ENCODE measurements around the gene HSP90AB1.

The HSP90AB1 gene

DNA sequence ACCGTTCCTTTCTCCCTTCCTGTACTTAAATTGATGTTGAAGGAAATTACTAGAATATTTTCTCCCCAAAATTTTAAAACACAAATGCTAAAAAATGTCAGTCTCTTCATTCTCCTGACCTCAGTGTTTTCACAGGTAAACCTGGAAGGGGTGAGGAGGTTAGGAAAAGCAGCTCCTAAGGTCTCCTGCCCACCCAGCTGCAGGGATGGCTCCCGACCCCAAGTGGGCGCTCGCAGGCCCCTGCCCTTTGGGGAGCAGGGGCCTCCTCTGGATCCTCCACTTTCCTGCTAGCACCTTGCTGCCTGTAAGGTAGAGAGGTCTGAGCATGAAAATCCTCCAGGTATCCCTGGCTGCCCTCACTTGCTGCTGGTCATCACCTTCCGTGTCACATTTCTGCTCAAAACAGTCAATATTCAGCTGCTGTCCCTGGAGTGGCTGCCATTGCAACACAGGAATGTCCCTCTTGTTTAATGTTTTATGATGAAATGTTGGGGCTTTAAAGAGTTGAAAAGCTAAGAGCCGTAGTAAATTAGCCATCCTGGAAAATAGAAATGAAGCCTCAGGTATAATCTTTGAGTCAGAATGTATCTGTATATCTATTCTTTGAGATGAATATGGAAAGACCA is 10.9 kb upstream of the HSP90AB1 start:
- H3K27ac Mint-ChIP-seq: peak overlapping the region; percentile 18
- H3K4me3 Mint-ChIP-seq: no peak overlapping the region
- H3K36me3 Mint-ChIP-seq (ENCODE audit: low read depth): no peaks in the 10 kb centered on the region
- H3K9me3 Mint-ChIP-seq: no peaks in the 10 kb centered on the region
- intact Hi-C loops (cut with micrococcal nuclease): loop anchor here (2.0 kb wide), 1 partner anchor 15 kb away; no protein-coding TSS in a partner anchor
- H3K4me1 Mint-ChIP-seq (ENCODE audit: low read depth): peaks cover 65% of the 10 kb centered on the region
- H3K27me3 Mint-ChIP-seq: no peaks in the 10 kb centered on the region

DNA sequence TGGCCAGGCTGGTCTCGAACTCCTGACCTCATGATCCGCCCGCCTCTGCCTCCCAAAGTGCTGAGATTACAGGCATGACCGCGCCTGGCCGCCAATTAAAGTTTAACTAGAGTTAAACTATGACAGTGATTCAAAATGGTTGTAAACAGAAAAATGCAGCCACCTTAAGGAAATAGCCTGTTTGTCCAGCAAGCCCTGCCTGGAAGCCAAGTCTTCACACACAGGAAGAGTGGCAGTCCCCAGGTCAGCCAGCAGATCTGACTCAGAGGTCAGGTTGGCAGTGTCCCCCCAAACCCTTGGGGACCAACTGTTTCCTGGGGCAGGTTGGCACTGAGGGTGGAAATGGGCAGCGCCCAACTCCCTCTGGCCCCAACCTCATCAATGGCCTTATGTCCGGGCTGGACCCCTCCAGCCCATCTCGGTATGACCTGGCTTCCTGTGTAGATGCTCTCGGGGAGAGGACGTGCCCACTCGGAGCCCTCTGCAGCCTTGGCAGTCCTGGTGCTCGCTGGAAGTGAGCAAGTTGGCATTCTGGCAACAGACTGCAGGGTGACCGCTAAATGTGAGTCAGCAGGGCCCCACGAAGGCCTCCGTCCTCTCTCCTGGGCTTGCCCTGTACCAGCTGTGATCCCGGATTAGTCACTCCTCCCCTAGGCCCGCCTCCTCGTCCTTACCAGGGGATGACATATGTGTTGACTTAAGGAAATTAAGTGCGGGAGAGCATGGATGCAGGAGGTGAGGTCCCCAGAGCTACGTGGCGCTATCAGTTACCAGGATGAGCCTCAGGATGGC is 9.7 kb upstream of the HSP90AB1 start:
- H3K9me3 Mint-ChIP-seq: no peaks in the 10 kb centered on the region
- intact Hi-C loops (cut with micrococcal nuclease): loop anchor here (2.0 kb wide), 1 partner anchor 16 kb away; no protein-coding TSS in a partner anchor
- peak overlapping the region; percentile 98 for H3K27ac Mint-ChIP-seq
- peaks cover 6% of the 10 kb centered on the region for H3K27me3 Mint-ChIP-seq
- no peaks in the 10 kb centered on the region for H3K36me3 Mint-ChIP-seq (ENCODE audit: low read depth)
- peaks cover 53% of the 10 kb centered on the region for H3K4me1 Mint-ChIP-seq (ENCODE audit: low read depth)
- H3K4me3 Mint-ChIP-seq: peak overlapping the region; percentile 96

DNA sequence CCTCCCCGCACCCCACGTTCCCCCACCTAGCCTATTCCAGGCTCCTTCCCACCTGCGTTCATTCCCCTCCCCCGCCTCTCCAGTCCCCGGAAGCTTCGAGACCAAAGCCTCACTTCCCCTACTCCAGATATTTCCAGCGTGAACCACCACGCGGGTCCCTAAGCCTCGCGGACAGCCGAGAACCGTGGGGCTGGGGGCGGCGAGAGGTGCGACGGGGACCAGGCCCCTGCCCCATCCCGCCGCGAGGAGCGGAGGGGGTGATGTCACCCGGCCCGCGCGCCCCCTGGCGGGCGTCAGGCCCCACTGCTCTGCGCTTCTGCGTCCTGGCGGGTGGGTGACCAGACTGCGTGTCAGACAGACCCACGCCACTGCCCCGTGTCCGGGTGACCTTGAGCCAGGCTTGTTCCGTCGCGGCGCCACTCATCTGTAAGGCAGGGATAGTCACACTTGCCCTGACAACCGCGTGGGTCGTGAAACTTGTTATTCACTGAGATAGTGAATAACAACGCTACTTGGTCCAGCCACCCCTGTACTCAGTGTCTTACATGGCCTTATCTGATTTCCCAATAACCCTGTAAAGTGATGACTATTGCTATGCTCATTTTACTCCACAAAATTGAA is 9.0 kb upstream of the HSP90AB1 start:
- Mint-ChIP-seq H3K4me3 (peak overlapping the region; percentile 96), H3K4me1 (ENCODE audit: low read depth) (peaks cover 46% of the 10 kb centered on the region), H3K9me3 (no peaks in the 10 kb centered on the region), H3K27me3 (peaks cover 6% of the 10 kb centered on the region), H3K27ac (peak overlapping the region; percentile 98), H3K36me3 (ENCODE audit: low read depth) (no peaks in the 10 kb centered on the region)
- intact Hi-C loops (cut with micrococcal nuclease): loop anchor here (1.0 to 2.0 kb wide), 2 partner anchors 17 to 66 kb away; no protein-coding TSS in a partner anchor

DNA sequence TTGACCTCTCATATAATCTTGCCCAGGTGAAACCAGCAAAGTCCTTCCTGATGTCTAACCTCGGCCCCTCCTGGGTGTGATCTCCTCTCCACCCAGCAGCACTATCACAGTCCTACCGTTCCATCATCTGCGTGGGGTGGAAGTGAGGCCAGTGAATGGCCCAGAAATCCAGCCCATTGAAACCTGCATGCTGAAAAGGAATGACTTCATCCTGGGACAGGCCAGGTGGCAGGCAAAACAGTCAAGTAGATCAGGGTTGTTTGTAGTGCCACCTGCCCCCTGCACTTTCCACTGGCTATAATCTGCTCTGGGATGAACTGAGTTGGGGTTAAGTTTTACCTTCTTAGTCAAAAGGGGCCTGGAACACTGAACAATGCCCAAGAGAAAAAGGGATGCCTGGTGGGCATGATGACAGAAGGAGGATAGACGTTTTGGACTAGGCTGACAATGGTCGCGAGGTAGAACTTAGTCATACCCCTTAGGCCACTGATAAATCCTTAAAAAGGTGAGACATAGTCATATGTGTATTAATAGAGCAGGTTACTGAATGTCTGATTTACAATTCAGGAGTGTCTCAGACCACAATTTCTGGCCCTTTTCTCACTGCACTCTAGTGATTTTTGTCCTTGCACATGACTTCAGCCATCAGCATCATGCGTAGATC is 8.1 kb upstream of the HSP90AB1 start:
- H3K27ac Mint-ChIP-seq: peak overlapping the region; percentile 98
- intact Hi-C loops (cut with micrococcal nuclease): loop anchor here (1.0 kb wide), 1 partner anchor 67 kb away; no protein-coding TSS in a partner anchor
- H3K27me3 Mint-ChIP-seq: peaks cover 6% of the 10 kb centered on the region
- no peaks in the 10 kb centered on the region for H3K9me3 Mint-ChIP-seq
- H3K4me1 Mint-ChIP-seq (ENCODE audit: low read depth): peaks cover 38% of the 10 kb centered on the region
- no peaks in the 10 kb centered on the region for H3K36me3 Mint-ChIP-seq (ENCODE audit: low read depth)
- H3K4me3 Mint-ChIP-seq: peak overlapping the region; percentile 20

DNA sequence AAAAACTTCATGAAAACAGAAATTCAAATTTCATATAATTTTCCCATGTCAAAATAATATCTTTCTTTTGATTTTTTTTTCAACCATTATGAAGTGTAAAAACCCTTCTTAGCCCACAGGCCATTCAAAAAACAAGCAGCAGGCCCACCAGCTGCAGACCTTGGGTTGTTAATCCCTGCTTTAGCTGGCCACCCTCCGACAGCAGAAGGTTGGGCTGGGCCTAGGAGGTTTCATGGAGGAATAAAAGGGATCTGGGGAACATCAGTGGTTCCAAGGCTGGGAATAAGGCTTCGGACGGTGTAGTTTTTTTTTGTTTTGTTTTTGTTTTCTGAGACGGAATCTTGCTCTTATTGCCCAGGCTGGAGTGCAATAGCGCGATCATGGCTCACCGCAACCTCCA is 3.6 kb upstream of the HSP90AB1 start:
- intact Hi-C loops (cut with micrococcal nuclease): no loop called here
- Mint-ChIP-seq H3K27me3 (peaks cover 8% of the 10 kb centered on the region), H3K4me3 (no peak overlapping the region), H3K27ac (no peak overlapping the region), H3K36me3 (ENCODE audit: low read depth) (peaks cover 22% of the 10 kb centered on the region), H3K4me1 (ENCODE audit: low read depth) (peaks cover 27% of the 10 kb centered on the region), H3K9me3 (no peaks in the 10 kb centered on the region)

DNA sequence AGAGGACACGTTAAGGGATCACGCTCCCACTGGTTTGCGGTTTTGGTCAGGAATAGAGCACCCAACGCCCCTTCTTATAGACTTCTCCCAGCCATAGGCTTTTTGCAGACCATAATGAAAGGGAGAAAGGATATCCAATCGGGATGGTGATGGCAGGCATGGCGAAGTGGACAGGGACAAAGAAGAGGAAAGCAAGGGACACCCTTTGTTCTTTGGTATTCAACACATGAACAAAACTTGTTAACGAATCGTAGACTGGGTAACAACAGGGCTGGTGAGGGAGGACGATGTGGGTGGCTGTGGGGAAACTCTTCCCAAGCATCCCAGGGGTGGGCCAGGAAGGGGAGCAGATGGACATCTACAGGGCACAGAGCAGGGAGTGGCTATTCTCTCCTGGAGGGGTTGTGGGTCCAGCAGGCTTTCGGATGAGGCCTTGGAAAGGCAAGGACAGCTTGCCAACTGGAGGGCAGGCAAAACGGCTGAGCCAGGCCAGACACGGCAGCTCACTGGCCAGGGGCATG is 1.4 kb upstream of the HSP90AB1 start:
- H3K9me3 Mint-ChIP-seq: no peaks in the 10 kb centered on the region
- peak overlapping the region; percentile 97 for H3K4me3 Mint-ChIP-seq
- peaks cover 43% of the 10 kb centered on the region for H3K4me1 Mint-ChIP-seq (ENCODE audit: low read depth)
- peak overlapping the region; percentile 92 for H3K27ac Mint-ChIP-seq
- intact Hi-C loops (cut with micrococcal nuclease): no loop called here
- peaks cover 43% of the 10 kb centered on the region for H3K36me3 Mint-ChIP-seq (ENCODE audit: low read depth)
- H3K27me3 Mint-ChIP-seq: peaks cover 8% of the 10 kb centered on the region

DNA sequence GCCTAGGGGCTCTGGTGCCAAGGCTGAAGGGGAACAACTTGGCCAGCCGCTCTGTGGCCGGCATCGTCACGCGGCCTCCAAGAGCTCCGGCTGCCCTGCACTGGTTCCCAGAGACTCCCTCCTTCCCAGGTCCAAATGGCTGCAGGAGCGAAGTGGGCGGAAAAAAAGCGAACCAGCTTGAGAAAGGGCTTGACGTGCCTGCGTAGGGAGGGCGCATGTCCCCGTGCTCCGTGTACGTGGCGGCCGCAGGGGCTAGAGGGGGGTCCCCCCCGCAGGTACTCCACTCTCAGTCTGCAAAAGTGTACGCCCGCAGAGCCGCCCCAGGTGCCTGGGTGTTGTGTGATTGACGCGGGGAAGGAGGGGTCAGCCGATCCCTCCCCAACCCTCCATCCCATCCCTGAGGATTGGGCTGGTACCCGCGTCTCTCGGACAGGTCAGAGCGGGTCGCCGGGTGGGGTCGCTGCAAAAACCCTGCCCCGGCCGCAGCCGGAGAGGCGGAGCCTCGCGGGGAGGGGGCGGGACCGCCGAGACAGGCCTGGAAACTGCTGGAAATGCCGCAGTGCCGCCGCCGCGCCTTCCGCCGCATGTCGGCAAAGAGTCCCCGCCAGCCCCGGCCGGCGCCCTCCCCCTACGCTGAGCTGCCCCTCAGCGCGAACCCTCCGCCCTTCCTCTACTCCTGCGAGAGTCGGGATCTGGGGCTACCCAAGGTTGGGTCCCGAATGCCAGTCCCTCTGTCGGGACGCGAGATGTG is 814 bp upstream of the HSP90AB1 start:
- H3K4me1 Mint-ChIP-seq (ENCODE audit: low read depth): peaks cover 44% of the 10 kb centered on the region
- no peaks in the 10 kb centered on the region for H3K9me3 Mint-ChIP-seq
- H3K36me3 Mint-ChIP-seq (ENCODE audit: low read depth): peaks cover 50% of the 10 kb centered on the region
- peaks cover 8% of the 10 kb centered on the region for H3K27me3 Mint-ChIP-seq
- H3K4me3 Mint-ChIP-seq: peak overlapping the region; percentile 97
- intact Hi-C loops (cut with micrococcal nuclease): no loop called here
- H3K27ac Mint-ChIP-seq: peak overlapping the region; percentile 92

DNA sequence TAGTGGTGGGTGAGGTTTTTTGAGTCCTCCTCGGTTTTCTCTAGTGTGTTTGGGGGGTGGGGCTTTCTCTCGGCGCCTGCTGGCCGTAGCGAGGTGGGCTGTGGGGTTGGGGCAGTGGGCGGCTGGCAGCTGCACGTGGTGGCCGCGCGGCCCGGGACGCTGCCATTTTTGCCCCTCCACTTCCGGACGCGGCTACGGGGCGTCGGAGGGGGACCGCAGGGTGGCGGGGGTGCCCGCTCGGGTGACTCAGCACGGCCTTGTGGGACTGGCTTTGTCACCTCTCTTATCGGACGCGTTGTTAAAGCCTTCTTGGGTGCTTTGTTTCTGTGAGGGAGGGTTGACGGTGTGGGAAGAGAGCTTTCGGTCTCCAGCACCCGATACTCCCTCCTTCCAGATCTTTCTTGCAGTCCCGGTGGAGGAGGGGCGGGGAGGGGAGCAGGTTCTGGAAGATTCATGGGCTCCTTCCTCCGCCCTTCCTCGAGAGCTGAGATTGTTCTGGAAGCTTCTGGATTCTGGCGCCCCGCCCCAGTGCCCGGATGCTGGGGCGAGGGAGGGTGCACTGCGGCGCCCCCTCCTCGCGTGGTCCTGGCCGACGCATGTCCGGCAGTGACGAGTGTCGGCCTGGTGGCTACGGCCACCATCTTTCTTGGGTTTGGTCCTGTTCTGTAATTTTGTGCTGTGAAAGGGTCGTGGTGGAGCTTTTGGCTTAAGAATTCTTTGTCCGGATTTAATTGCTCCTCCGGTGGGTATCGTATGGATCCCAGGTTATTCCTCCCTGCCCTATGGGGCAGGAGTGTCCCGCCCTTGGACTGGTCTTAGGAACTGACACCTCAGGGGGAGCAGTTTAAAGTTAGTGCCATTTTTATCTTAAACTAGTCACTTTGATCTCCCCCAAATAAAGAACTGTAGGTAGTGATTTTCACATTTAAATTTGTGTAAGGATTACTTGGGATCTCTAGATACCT is 719 bp downstream of the HSP90AB1 start:
- Mint-ChIP-seq H3K4me3 (peak overlapping the region; percentile 97), H3K36me3 (ENCODE audit: low read depth) (peaks cover 65% of the 10 kb centered on the region), H3K27ac (peak overlapping the region; percentile 92)

DNA sequence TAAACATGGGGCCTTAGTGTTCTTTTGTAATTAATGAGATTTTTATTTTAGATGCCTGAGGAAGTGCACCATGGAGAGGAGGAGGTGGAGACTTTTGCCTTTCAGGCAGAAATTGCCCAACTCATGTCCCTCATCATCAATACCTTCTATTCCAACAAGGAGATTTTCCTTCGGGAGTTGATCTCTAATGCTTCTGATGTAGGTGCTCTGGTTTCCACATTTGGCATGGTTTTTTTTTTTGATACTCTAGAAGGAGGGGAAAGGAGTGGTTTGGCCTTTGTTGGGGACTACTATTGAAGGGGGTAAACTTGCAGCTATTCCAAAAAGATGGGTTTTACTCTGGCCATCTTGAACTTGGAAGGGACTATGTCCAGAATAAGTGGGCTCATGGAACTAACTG is 1.7 kb downstream of the HSP90AB1 start:
- Mint-ChIP-seq H3K36me3 (ENCODE audit: low read depth) (peaks cover 75% of the 10 kb centered on the region), H3K4me1 (ENCODE audit: low read depth) (peaks cover 65% of the 10 kb centered on the region), H3K4me3 (peak overlapping the region; percentile 97), H3K27ac (peak overlapping the region; percentile 92), H3K9me3 (no peaks in the 10 kb centered on the region), H3K27me3 (peaks cover 3% of the 10 kb centered on the region)
- intact Hi-C loops (cut with micrococcal nuclease): no loop called here

More for the DNA sequence above, 719 bp downstream of the HSP90AB1 start:
- H3K9me3 Mint-ChIP-seq: no peaks in the 10 kb centered on the region
- intact Hi-C loops (cut with micrococcal nuclease): no loop called here
- H3K27me3 Mint-ChIP-seq: peaks cover 3% of the 10 kb centered on the region
- peaks cover 55% of the 10 kb centered on the region for H3K4me1 Mint-ChIP-seq (ENCODE audit: low read depth)

DNA sequence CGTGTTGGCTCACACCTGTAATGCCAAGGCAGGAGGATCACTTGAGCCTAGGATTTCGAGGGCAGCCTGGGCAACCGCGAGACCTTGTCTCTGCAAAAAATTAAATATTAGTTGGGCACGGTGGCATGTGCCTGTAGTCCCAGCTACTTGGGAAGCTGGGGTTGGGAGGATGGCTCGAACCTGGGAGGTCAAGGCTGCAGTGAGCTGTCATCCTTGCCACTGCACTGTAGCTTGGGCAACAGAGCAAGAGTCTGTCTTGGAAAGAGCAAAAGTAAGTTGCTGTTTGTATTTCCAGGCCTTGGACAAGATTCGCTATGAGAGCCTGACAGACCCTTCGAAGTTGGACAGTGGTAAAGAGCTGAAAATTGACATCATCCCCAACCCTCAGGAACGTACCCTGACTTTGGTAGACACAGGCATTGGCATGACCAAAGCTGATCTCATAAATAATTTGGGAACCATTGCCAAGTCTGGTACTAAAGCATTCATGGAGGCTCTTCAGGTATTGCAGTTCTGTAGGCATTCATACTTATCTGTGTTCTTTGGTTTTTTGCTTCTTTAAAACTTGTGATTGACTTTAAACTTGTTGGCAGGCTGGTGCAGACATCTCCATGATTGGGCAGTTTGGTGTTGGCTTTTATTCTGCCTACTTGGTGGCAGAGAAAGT is 2.3 kb downstream of the HSP90AB1 start:
- no peaks in the 10 kb centered on the region for H3K27me3 Mint-ChIP-seq
- H3K4me1 Mint-ChIP-seq (ENCODE audit: low read depth): peaks cover 64% of the 10 kb centered on the region
- intact Hi-C loops (cut with micrococcal nuclease): no loop called here
- peaks cover 81% of the 10 kb centered on the region for H3K36me3 Mint-ChIP-seq (ENCODE audit: low read depth)
- peak overlapping the region; percentile 97 for H3K4me3 Mint-ChIP-seq
- no peak overlapping the region for H3K27ac Mint-ChIP-seq
- H3K9me3 Mint-ChIP-seq: no peaks in the 10 kb centered on the region

DNA sequence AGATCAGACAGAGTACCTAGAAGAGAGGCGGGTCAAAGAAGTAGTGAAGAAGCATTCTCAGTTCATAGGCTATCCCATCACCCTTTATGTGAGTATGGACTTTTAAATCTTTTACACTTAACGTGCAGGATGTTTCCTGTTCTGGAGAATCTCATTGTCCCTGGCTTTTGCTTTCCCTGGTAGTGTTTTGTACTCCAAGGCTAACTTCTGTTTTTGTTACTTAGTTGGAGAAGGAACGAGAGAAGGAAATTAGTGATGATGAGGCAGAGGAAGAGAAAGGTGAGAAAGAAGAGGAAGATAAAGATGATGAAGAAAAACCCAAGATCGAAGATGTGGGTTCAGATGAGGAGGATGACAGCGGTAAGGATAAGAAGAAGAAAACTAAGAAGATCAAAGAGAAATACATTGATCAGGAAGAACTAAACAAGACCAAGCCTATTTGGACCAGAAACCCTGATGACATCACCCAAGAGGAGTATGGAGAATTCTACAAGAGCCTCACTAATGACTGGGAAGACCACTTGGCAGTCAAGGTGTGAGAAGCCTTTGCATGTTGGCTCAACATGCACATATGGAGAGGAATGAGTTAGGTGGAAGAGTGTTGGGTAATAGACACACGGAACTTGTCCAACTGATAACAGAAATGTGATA is 3.3 kb downstream of the HSP90AB1 start:
- Mint-ChIP-seq H3K36me3 (ENCODE audit: low read depth) (peaks cover 91% of the 10 kb centered on the region), H3K4me1 (ENCODE audit: low read depth) (peaks cover 71% of the 10 kb centered on the region), H3K4me3 (no peak overlapping the region), H3K9me3 (no peaks in the 10 kb centered on the region), H3K27ac (no peak overlapping the region), H3K27me3 (no peaks in the 10 kb centered on the region)
- intact Hi-C loops (cut with micrococcal nuclease): no loop called here

Data from dendritic cell treated with granulocyte-macrophage colony-stimulating factor and Interleukin-4, amounts not matched to agents 40 ng/mL and 50 ng/mL, for 4 days (primary cell).